IMR-90 (cell line): ENCODE data around the gene SCGB1D1. TPM values are rescaled to one million over a fixed set of nuclear protein-coding genes. Genes with fewer than 3 reads are reported as not detected.

Experiments
- ATAC-seq: fragments of 200-7000 bp; cut with Tn5 transposase; 2 replicates; pipeline ENCODE4 v1.9.1; 2020; ENCODE audit warnings: low read depth, mild to moderate bottlenecking, moderate library complexity
- BruUV-seq: library from RNA; stranded (reverse); fragments of 400-500 nt; replicated peaks from 2 replicates; lab custom pipeline; 2021; lab: Mats Ljungman, UMichigan
- CTCF ChIA-PET: fragments of 300-600 bp; formaldehyde crosslinking; extraction: SDS; loops from one replicate; lab custom pipeline; 2021; ENCODE audit warnings: antibody characterized with exemption; lab: Yijun Ruan, JAX
- POLR2A ChIA-PET: fragments of 300-600 bp; sonication (Branson Sonifier 250); formaldehyde crosslinking; loops from one replicate; lab custom pipeline; 2022; ENCODE audit warnings: antibody characterized with exemption; ENCODE audit not compliant: unreplicated experiment; lab: Charles Lee
- DNase-seq: peaks from one replicate; pipeline ENCODE4 v3.0.0; 2013
- H2AFZ ChIP-seq: replicated peaks from 2 replicates; pipeline ENCODE3; 2013; ENCODE audit warnings: low read length, mild to moderate bottlenecking; ENCODE audit not compliant: poor library complexity
- H2AK5ac ChIP-seq: 2 replicates; pipeline ENCODE4 v1.6.1; 2013; ENCODE audit warnings: low read depth, low read length, inconsistent platforms
- H2AK9ac ChIP-seq: replicated peaks from 2 replicates; pipeline ENCODE3; 2013; ENCODE audit warnings: mild to moderate bottlenecking, low read depth, low read length, moderate library complexity; ENCODE audit not compliant: poor library complexity
- H2BK120ac ChIP-seq: 2 replicates; pipeline ENCODE4 v1.6.1; 2013; ENCODE audit warnings: low read depth, low read length, inconsistent platforms
- H2BK15ac ChIP-seq: 3 replicates; pipeline ENCODE4 v1.6.1; 2013; ENCODE audit warnings: low read depth, low read length, inconsistent platforms
- H2BK20ac ChIP-seq: 2 replicates; pipeline ENCODE4 v1.6.1; 2013; ENCODE audit warnings: low read depth, mild to moderate bottlenecking, inconsistent platforms, low read length, moderate library complexity
- H2BK5ac ChIP-seq: 2 replicates; pipeline ENCODE4 v1.6.1; 2013; ENCODE audit warnings: mild to moderate bottlenecking, low read depth, low read length, inconsistent platforms; ENCODE audit not compliant: poor library complexity, severe bottlenecking
- H3K14ac ChIP-seq: replicated peaks from 2 replicates; pipeline ENCODE4 v1.6.1; 2013; ENCODE audit warnings: low read depth, low read length, inconsistent platforms
- H3K18ac ChIP-seq: 2 replicates; pipeline ENCODE4 v1.6.1; 2013; ENCODE audit warnings: low read depth, low read length, control low read depth
- H3K23ac ChIP-seq: 2 replicates; pipeline ENCODE4 v1.6.1; 2013; ENCODE audit warnings: low read depth, low read length, inconsistent platforms
- H3K27ac ChIP-seq: 2 replicates; pipeline ENCODE4 v1.5.1; 2013; ENCODE audit warnings: mild to moderate bottlenecking, control low read depth, low read length; ENCODE audit not compliant: insufficient read depth
- H3K27me3 ChIP-seq: 2 replicates; pipeline ENCODE4 v1.6.1; 2013; ENCODE audit warnings: low read length; ENCODE audit not compliant: control insufficient read depth, insufficient read depth
- H3K36me3 ChIP-seq: 2 replicates; pipeline ENCODE4 v1.6.1; 2013; ENCODE audit warnings: low read length, mixed read lengths; ENCODE audit not compliant: control insufficient read depth, insufficient read depth
- H3K4ac ChIP-seq: 2 replicates; pipeline ENCODE4 v1.6.1; 2013; ENCODE audit warnings: low read depth, low read length, inconsistent platforms
- H3K4me1 ChIP-seq: 2 replicates; pipeline ENCODE4 v1.6.1; 2013; ENCODE audit warnings: low read length, mixed read lengths; ENCODE audit not compliant: control insufficient read depth, insufficient read depth
- H3K4me2 ChIP-seq: 2 replicates; pipeline ENCODE4 v1.6.1; 2013; ENCODE audit warnings: low read depth, mild to moderate bottlenecking, control low read depth, low read length, moderate library complexity
- H3K4me3 ChIP-seq: 2 replicates; pipeline ENCODE4 v1.5.1; 2013; ENCODE audit warnings: low read depth, mild to moderate bottlenecking, control low read depth, low read length, moderate library complexity; ENCODE audit not compliant: insufficient read depth
- H3K56ac ChIP-seq: 2 replicates; pipeline ENCODE4 v1.6.1; 2013; ENCODE audit warnings: low read length, inconsistent platforms; ENCODE audit not compliant: insufficient read depth; ENCODE audit errors: extremely low read depth
- H3K79me1 ChIP-seq, 2 experiments: 2 replicates each; pipeline ENCODE4 v1.6.1; 2013; ENCODE audit warnings: low read length in 2 of 2, inconsistent platforms in 1 of 2, low read depth in 1 of 2
- H3K9ac ChIP-seq: 2 replicates; pipeline ENCODE4 v1.6.1; 2013; ENCODE audit warnings: low read depth, low read length, control low read depth
- H3K9me1 ChIP-seq: 2 replicates; pipeline ENCODE4 v1.6.1; 2013; ENCODE audit warnings: low read length, inconsistent platforms; ENCODE audit not compliant: insufficient read depth
- H3K9me3 ChIP-seq: 2 replicates; pipeline ENCODE4 v1.6.1; 2013; ENCODE audit warnings: low read length; ENCODE audit not compliant: control insufficient read depth, insufficient read depth
- H4K20me1 ChIP-seq: 2 replicates; pipeline ENCODE4 v1.6.1; 2013; ENCODE audit warnings: low read length, inconsistent platforms; ENCODE audit not compliant: insufficient read depth
- H4K5ac ChIP-seq: 2 replicates; pipeline ENCODE4 v1.6.1; 2013; ENCODE audit warnings: mild to moderate bottlenecking, low read depth, low read length, control low read depth
- H4K8ac ChIP-seq, 2 experiments: 2 replicates each; pipeline ENCODE4 v1.6.1; 2013; ENCODE audit warnings: low read depth in 2 of 2, low read length in 2 of 2, control low read depth in 1 of 2, inconsistent platforms in 1 of 2
- H4K91ac ChIP-seq: 2 replicates; pipeline ENCODE4 v1.6.1; 2013; ENCODE audit warnings: low read depth, low read length, inconsistent platforms; ENCODE audit not compliant: insufficient read depth
- BHLHE40 ChIP-seq: fragments of 150-350 bp; IDR thresholded peaks from 2 replicates; pipeline ENCODE4 v1.6.1; 2016; ENCODE audit warnings: mild to moderate bottlenecking, low read depth, low read length
- CEBPB ChIP-seq: IDR thresholded peaks from 2 replicates; pipeline ENCODE4 v1.6.1; 2012; ENCODE audit warnings: low read depth, low read length, improper control_type of control experiment
- MAZ ChIP-seq: IDR thresholded peaks from 2 replicates; pipeline ENCODE4 v1.6.1; 2012; ENCODE audit warnings: low read depth, mild to moderate bottlenecking, low read length, improper control_type of control experiment, moderate library complexity, borderline replicate concordance
- MXI1 ChIP-seq: IDR thresholded peaks from 2 replicates; pipeline ENCODE4 v1.6.1; 2012; ENCODE audit warnings: low read depth, mild to moderate bottlenecking, low read length, moderate library complexity, borderline replicate concordance
- RAD21 ChIP-seq: IDR thresholded peaks from 2 replicates; pipeline ENCODE4 v1.6.1; 2012; ENCODE audit warnings: low read length, improper control_type of control experiment
- RFX5 ChIP-seq: IDR thresholded peaks from 2 replicates; pipeline ENCODE4 v1.8.0; 2012; ENCODE audit warnings: low read depth, mild to moderate bottlenecking, low read length, moderate library complexity
- SMC3 ChIP-seq: fragments of 150-350 bp; IDR thresholded peaks from 2 replicates; pipeline ENCODE4 v1.6.1; 2016; ENCODE audit warnings: low read depth, mild to moderate bottlenecking, antibody characterized with exemption, low read length, moderate library complexity
- USF2 ChIP-seq: fragments of 150-350 bp; IDR thresholded peaks from 2 replicates; pipeline ENCODE4 v1.6.1; 2017; ENCODE audit warnings: mild to moderate bottlenecking, antibody characterized with exemption, low read length, low read depth
- WGBS, 2 experiments: methylation state at CpG; one replicate each; pipeline versions ENCODE4 v1.1.5 to v1.1.7; 2013; ENCODE audit warnings: missing lambda C conversion rate in 2 of 2; ENCODE audit not compliant: insufficient read length in 1 of 2; ENCODE audit errors: extremely low coverage in 2 of 2; 5-methylcytosine and 5-hydroxymethylcytosine counted together
- dilution Hi-C: fragments of 300-500 bp; cut with HindIII; formaldehyde crosslinking; loops from one replicate; pipeline ENCODE4 v1.14.3; 2018; ENCODE audit warnings: low sequenced_read_pairs; ENCODE audit not compliant: unreplicated experiment
- in situ Hi-C: fragments of 300-500 bp; cut with MboI; formaldehyde crosslinking; loops from 3 replicates; pipeline ENCODE4 v1.14.3; 2019; ENCODE audit warnings: low sequenced_read_pairs, inconsistent platforms, mixed read lengths
- intact Hi-C: fragments of 100-400 bp; cut with micrococcal nuclease; formaldehyde crosslinking; loops from 2 replicates; pipeline ENCODE4 v1.10.0; 2022
- polyA plus RNA-seq, 3 experiments: library from polyadenylated mRNA; depleted of rRNA; stranded (reverse); fragments of >200 nt; gene quantifications; 2 replicates each; pipeline ENCODE4 v1.2.3, GENCODE V29; 2012; ENCODE audit warnings: low replicate concordance in 1 of 3
- total RNA-seq: library from RNA; depleted of rRNA; stranded (reverse); fragments of >200 nt; gene quantifications from 2 replicates; pipeline ENCODE4 v1.2.3, GENCODE V29; 2012

The SCGB1D1 gene
- total and polyA plus RNA-seq, 2 of the 4 experiments (the other 2 are of a cell fraction) = not detected

GRCh38 chr11:62169448-62169847 lies 20.6 kb upstream of the SCGB1D1 start:
- Histone ChIP-seq H3K9ac (no peak overlapping the region), H3K79me1 (no peaks in the 10 kb centered on the region), H4K20me1 (no peaks in the 10 kb centered on the region), H3K9me3 (no peaks in the 10 kb centered on the region), H3K36me3 (no peaks in the 10 kb centered on the region), H3K14ac (no peak overlapping the region), H2AK9ac (no peak overlapping the region), H3K23ac (no peak overlapping the region), H2BK15ac (no peak overlapping the region), H3K27me3 (peaks cover 26% of the 10 kb centered on the region), H3K4me3 (no peak overlapping the region), H4K91ac (no peak overlapping the region), H4K5ac (no peak overlapping the region), H3K9me1 (no peaks in the 10 kb centered on the region; the same call in 1 of the 2 replicates), H3K4me1 (no peaks in the 10 kb centered on the region), H4K8ac (no peak overlapping the region), H3K4ac (no peak overlapping the region), H2BK5ac (no peak overlapping the region), H3K4me2 (no peak overlapping the region), H3K18ac (no peak overlapping the region), H2AK5ac (no peak overlapping the region), H2BK120ac (no peak overlapping the region), H3K27ac (no peak overlapping the region), H2AFZ (no peak overlapping the region), H3K56ac (no peak overlapping the region), H2BK20ac (no peak overlapping the region)
- no peak for DNase-seq
- in situ Hi-C loops = loop anchor here (10.0 kb wide), 1 partner anchor 55 kb away; no protein-coding TSS in a partner anchor
- ChIA-PET CTCF (no interaction called here), POLR2A (no interaction called here)
- no peak for TF ChIP-seq BHLHE40
- TF ChIP-seq SMC3 = no peak
- no peak for TF ChIP-seq MXI1
- no peak for TF ChIP-seq CEBPB
- no peak for TF ChIP-seq RAD21
- TF ChIP-seq MAZ = no peak
- no peak for TF ChIP-seq RFX5
- no peak for TF ChIP-seq USF2
- 60% methylated on average over 3 of the region's 10 CpGs; no CpG with 5 or more reads in 1 of the 2 experiments for WGBS, 2 experiments
- ATAC-seq = no peak
- intact Hi-C loops = no loop called here
- dilution Hi-C loops = no loop called here
- BruUV-seq = no TSS peak
